ENCODE measurements around the gene ENPEP.

The ENPEP gene

GRCh38 chr4:110452546-110452945, 23.4 kb upstream of the ENPEP start:
- no peak overlapping the region for H3K4me3 ChIP-seq (ENCODE audit: low read depth, low read length)
- DNase-seq (ENCODE audit: low read depth): no peak
- in situ Hi-C loops (cut with HindIII; ENCODE audit: low sequenced_read_pairs): no loop called here
- TF ChIP-seq CTCF (IDR thresholded peaks at IDR 0.05; ENCODE audit: low read depth, low read length, missing control alignments): no peak

DNA sequence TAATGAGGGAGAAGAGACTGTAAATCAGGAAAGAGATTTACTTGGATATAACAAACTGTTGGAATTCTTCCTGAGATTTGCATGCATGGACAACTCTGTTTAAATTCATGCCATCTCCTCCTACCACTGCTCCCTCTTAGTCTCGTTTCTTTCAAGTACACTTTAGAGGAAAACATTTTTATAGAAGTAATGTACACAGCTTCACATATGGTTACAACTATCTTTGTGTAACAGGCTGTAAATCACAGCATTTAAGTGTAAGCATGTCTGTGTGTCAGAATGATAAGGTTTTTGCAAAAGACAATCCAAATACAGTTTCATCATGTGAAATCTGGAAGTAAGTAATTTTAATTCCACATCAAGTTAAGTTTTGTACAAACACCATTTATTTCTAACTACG, 21.5 kb upstream of the ENPEP start:
- DNase-seq (ENCODE audit: low read depth): no peak
- in situ Hi-C loops (cut with HindIII; ENCODE audit: low sequenced_read_pairs): no loop called here
- no peak overlapping the region for H3K4me3 ChIP-seq (ENCODE audit: low read depth, low read length)
- TF ChIP-seq CTCF (IDR thresholded peaks at IDR 0.05; ENCODE audit: low read depth, low read length, missing control alignments): no peak

- no peak overlapping the region for H3K4me3 ChIP-seq (ENCODE audit: low read depth, low read length)
- TF ChIP-seq CTCF (IDR thresholded peaks at IDR 0.05; ENCODE audit: low read depth, low read length, missing control alignments): no peak
- DNase-seq (ENCODE audit: low read depth): no peak
- in situ Hi-C loops (cut with HindIII; ENCODE audit: low sequenced_read_pairs): no loop called here
Observed at GRCh38 chr4:110458494-110459266, 17.3 kb upstream of the ENPEP start.

DNA sequence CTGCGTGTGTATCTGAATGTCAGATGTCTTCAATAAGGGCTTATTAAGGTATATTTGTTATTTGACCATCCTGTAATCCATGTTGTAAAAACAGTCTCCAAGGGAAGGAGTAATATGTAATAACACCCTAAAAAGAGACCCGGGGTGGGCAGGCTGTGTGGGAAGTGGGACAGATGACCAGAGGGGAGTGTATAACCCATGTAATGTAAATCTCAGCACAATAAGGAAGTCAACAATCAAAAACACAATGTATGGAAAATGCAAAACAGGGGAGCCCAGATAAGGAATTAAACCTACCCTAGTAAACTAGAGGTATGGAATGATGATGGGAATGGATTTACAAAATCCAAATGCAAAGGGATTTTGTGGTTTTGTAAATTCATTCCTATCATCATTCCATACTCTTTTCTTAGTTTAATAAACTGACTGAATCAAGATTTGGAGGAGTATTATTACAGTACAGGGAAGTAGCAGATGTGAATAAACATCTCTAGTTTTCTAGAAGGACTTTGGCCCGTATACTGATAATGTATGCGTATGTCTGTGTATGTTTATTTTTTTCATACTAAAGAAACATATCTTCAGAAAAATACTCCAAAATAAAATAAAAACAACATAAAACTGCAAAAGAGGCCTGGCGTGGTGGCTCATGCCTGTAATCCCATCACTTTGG, 15.7 kb upstream of the ENPEP start:
- in situ Hi-C loops (cut with HindIII; ENCODE audit: low sequenced_read_pairs): no loop called here
- H3K4me3 ChIP-seq (ENCODE audit: low read depth, low read length): no peak overlapping the region
- no peak for DNase-seq (ENCODE audit: low read depth)
- no peak for TF ChIP-seq CTCF (IDR thresholded peaks at IDR 0.05; ENCODE audit: low read depth, low read length, missing control alignments)

- DNase-seq (ENCODE audit: low read depth): no peak
- in situ Hi-C loops (cut with HindIII; ENCODE audit: low sequenced_read_pairs): no loop called here
- no peak overlapping the region for H3K4me3 ChIP-seq (ENCODE audit: low read depth, low read length)
- TF ChIP-seq CTCF (IDR thresholded peaks at IDR 0.05; ENCODE audit: low read depth, low read length, missing control alignments): no peak
Observed at GRCh38 chr4:110467400-110467799, 8.6 kb upstream of the ENPEP start.

- DNase-seq (ENCODE audit: low read depth): no peak
- in situ Hi-C loops (cut with HindIII; ENCODE audit: low sequenced_read_pairs): no loop called here
- H3K4me3 ChIP-seq (ENCODE audit: low read depth, low read length): no peak overlapping the region
- no peak for TF ChIP-seq CTCF (IDR thresholded peaks at IDR 0.05; ENCODE audit: low read depth, low read length, missing control alignments)
Observed at GRCh38 chr4:110472583-110473329, 3.2 kb upstream of the ENPEP start.
